GM21825 (cell line): ENCODE data around the gene KNCN.

Source experiments
- ATAC-seq: cut with Tn5 transposase; IDR thresholded peaks from one replicate; pipeline ENCODE4 v1.9.1; 2021; ENCODE audit warnings: mild to moderate bottlenecking, moderate library complexity; ENCODE audit not compliant: unreplicated experiment

The KNCN gene

DNA sequence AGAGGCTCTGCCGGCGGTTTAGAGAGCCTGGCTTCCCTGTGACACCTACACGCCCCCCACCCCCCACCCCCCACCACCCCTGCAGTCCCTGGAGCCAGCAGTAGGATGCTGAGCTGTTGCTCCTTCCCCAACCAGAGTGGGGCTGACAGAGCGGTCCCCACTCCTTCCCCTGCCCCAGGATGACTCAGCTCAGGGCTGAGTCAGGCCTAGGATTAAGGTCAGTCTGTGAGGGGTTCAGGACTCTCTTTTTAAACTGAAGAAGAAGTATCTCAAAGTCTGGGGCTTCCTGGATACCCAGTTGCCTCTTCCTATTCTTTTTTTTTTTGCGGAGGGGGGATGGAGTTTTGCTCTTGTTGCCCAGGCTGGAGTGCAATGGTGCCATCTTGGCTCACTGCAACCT, 42.7 kb downstream of the KNCN start:
- ATAC-seq, result no peak

DNA sequence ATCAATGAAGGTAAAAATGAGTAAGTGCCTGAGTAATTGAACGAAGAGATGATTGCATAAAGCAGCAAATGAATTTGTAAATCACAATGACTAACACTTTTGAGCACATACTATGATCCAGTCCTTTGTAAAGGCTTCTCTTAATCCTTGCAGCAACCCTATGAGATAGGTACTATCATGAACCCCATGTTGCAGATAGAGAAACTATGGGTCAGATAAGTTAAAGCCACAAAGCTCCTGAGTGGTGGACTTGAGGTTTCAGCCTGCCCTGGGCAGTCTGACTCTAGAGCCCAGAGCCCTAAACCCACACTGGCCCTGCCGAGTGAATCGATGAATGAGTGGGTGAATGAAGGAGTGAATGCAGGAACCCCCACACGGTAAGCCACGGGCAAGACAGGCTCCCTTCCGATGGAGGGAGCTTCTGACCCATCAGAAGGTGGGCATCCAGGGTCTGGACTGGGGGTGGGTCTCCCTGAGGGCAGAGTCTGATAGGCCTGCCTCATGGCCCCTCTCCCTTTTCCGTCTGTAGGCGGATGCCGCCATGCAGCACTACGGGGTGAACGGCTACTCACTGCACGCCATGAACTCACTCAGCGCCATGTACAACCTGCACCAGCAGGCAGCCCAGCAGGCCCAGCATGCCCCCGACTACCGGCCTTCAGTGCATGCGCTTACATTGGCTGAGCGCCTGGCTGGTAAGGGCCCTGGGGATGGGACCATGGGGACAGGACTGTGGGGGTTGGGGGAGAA, 44.8 kb downstream of the KNCN start:
- ATAC-seq, result no peak

DNA sequence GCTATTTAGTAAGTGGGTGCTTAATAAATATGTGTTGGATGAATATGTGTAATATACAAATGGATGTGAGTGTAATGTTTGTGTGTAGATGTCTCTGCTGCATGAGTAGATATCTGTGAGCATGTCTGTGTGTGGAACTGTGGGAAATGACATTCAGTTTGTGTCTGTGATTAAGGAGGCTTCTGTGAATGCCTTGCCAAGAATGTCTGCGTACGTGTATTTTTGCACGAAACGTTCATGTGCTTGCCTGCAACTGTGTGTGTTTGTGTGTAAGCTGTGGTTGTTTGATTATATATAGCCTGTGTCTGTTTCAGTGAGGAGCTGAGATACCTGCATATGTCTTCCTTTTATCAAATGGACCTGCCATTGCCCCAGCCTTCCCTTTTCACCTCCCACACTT, 48.0 kb downstream of the KNCN start:
- ATAC-seq, result no peak

DNA sequence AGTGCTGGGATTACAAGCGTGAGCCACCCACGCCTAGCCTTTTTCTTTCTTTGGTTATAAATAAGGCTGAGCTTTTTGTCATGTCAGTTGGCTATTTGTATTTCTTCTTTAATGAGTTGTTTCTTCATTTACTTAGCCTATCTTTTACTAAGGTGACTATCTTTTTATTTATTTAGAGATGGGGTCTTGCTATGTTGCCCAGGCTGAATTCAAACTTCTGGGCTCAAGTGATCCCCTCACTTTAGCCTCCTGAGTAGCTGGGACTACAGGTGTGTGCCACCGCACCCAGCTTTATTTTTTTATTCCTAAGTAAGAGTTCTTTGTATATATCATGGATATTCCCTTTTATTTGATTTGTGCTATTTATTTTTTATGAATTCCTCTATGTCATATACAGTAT, 49.9 kb downstream of the KNCN start:
- ATAC-seq, result no peak

DNA sequence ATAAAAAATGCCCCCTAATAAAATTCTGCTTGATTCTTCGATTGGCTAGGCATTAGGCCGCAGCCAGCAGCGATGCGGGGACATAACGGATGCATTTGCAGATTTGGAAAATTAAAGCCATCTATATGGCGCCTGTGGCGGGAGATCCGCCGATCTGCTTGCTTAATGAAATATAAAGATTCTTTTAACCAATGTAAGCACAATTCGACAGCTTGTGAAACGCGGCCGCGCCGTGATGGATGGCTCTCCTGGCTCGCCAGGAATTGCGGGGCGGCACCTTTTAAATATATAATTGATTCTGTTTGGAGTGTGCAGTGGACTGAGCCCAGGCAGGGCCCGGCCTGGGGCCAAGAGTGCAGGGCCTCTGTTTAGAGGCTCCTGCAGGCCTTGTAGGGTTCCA, 53.8 kb downstream of the KNCN start:
- ATAC-seq, result no peak

DNA sequence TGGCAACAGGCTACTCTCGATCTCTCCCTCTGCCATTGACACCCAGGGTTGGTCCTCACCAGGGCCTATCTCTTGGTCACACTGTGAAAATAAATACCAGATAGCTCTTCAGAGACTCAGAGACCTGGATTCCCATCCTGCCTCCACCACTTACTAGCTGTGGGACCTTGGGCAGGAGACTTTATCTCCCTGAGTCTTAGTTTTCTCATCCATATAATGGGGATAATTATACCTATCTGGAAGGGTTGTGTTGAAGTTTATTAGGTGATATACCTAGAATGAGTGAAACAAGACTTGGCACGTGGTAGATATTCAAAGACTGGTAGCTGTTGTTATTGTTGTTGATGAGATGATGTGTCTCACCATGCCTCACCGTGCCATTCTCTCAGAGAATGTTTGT, 54.4 kb downstream of the KNCN start:
- ATAC-seq, result no peak

DNA sequence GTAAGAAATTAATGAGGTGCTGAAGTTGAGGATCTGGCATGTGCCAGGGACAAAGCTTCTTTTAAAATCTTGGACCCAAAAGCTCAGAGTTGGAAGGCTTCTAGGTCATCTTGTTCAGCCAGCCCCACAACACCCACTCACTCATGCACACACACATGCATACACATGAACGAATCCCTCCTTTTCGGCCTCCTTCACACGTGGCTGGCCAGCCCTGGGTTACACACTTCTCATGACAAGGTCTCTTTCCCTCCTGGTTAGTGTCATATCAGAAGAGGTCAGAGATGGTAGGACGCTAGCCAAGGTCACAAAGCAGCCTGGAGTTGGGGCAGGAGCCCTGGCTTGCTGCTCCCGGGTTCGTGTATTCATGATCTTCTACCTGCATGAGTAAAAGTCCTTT, 54.9 kb downstream of the KNCN start:
- no peak for ATAC-seq

DNA sequence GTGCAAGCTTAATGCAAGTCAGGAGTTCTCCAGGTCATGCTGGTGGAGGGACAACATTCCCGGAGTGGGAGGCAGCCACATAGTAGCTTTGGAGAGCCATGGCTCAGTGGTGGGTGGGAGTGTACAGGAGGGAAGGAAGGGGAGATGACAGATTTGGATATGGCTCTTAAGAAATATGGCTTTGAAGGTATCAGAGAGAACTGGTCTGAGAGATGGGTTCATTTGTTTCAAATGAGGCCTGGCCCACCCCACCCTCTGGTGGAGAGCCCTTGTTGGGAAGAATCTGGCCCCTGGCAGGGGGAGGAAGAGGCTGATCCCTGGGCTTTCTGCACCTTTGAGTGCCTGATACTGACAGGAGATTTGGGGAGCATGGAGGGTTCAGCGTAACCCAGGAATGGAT, 55.7 kb downstream of the KNCN start:
- ATAC-seq, result no peak
